22Rv1 (cell line): Measurements from ENCODE around the gene OMA1.

Experiments used
- ZFX ChIP-seq: fragments of 450-650 bp; IDR thresholded peaks from 2 replicates; pipeline ENCODE4 v1.6.1; 2017; ENCODE audit warnings: antibody characterized with exemption, borderline replicate concordance
- TF ChIP-seq, protein P1 (sequence below): fragments of 450-650 bp; IDR thresholded peaks from 2 replicates; pipeline ENCODE4 v1.5.1; 2017; ENCODE audit warnings: mild to moderate bottlenecking

- TF ChIP-seq, protein P1, sequence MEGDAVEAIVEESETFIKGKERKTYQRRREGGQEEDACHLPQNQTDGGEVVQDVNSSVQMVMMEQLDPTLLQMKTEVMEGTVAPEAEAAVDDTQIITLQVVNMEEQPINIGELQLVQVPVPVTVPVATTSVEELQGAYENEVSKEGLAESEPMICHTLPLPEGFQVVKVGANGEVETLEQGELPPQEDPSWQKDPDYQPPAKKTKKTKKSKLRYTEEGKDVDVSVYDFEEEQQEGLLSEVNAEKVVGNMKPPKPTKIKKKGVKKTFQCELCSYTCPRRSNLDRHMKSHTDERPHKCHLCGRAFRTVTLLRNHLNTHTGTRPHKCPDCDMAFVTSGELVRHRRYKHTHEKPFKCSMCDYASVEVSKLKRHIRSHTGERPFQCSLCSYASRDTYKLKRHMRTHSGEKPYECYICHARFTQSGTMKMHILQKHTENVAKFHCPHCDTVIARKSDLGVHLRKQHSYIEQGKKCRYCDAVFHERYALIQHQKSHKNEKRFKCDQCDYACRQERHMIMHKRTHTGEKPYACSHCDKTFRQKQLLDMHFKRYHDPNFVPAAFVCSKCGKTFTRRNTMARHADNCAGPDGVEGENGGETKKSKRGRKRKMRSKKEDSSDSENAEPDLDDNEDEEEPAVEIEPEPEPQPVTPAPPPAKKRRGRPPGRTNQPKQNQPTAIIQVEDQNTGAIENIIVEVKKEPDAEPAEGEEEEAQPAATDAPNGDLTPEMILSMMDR, result no peak
- TF ChIP-seq ZFX, result no peak
These were observed 31.1 kb upstream of the OMA1 start for GRCh38 chr1:58577654-58578030.
